A549 (cell line): Measurements from ENCODE around the gene ATP5PO. TPM values are rescaled to one million over a fixed set of nuclear protein-coding genes. Genes with fewer than 3 reads are reported as not detected.

ENCODE experiments used
- ATAC-seq, 2 experiments: fragments of 200-7000 bp in 1 of 2; fragments of >200 bp in 1 of 2; cut with Nextera tagmentation in 1 of 2; cut with Tn5 transposase in 1 of 2; 3 replicates each; pipeline versions ENCODE4 v1.8.0 to v1.9.1; 2018 to 2020; ENCODE audit warnings: mild to moderate bottlenecking in 1 of 2, moderate library complexity in 1 of 2
- CTCF ChIA-PET: fragments of 300-600 bp; sonication (Branson Sonifier 250); formaldehyde crosslinking; extraction: SDS; loops from one replicate; lab custom pipeline; 2021; ENCODE audit warnings: antibody characterized with exemption, inconsistent platforms; lab: Yijun Ruan, JAX
- POLR2A ChIA-PET: fragments of 350-600 bp; formaldehyde crosslinking; extraction: SDS; loops from one replicate; lab custom pipeline; 2021; ENCODE audit warnings: antibody characterized with exemption, inconsistent platforms; lab: Yijun Ruan, JAX
- DNase-seq, 2 experiments: peaks; one replicate each; pipeline versions ENCODE4 v3.0.0 to v3.0.0-alpha.2; 2011 to 2016; ENCODE audit warnings: low read depth in 1 of 2, low spot score in 1 of 2
- FAIRE-seq: peaks from 2 replicates; lab custom pipeline; 2011; peaks lifted over from hg19 to GRCh38; lab: Jason Lieb, UNC
- H3K27ac ChIP-seq, 2 experiments: fragments of >200 bp; sonication (Bioruptor Twin); formaldehyde crosslinking; 3 replicates each; pipeline ENCODE4 v1.5.1; 2016 to 2017
- H3K4me1 ChIP-seq: fragments of >200 bp; sonication (Bioruptor Twin); formaldehyde crosslinking; 3 replicates; pipeline ENCODE4 v1.6.1; 2016
- H3K4me2 ChIP-seq: fragments of >200 bp; sonication (Bioruptor Twin); formaldehyde crosslinking; 3 replicates; pipeline ENCODE4 v1.6.1; 2016
- H3K4me3 ChIP-seq: fragments of >200 bp; sonication (Bioruptor Twin); formaldehyde crosslinking; 3 replicates; pipeline ENCODE4 v1.5.1; 2016
- H3K9me3 ChIP-seq: fragments of >200 bp; sonication (Bioruptor Twin); formaldehyde crosslinking; 3 replicates; pipeline ENCODE4 v1.6.1; 2016
- BCL3 ChIP-seq: fragments of >200 bp; sonication (Bioruptor Twin); formaldehyde crosslinking; IDR thresholded peaks from 3 replicates; pipeline ENCODE4 v1.6.1; 2016
- CHD2 ChIP-seq: fragments of 150-350 bp; IDR thresholded peaks from 2 replicates; pipeline ENCODE4 v1.6.1; 2014; ENCODE audit warnings: low read length; ENCODE audit not compliant: partially characterized antibody
- EHF ChIP-seq: fragments of 250-450 bp; sonication (Bioruptor Pico); IDR thresholded peaks from 2 replicates; pipeline ENCODE4 v1.5.0; 2020; ENCODE audit warnings: mild to moderate bottlenecking
- EHMT2 ChIP-seq: fragments of 200-600 bp; sonication (generic); IDR thresholded peaks from 2 replicates; pipeline ENCODE4 v1.6.1; 2016; ENCODE audit warnings: antibody characterized with exemption, low read depth, mild to moderate bottlenecking, moderate library complexity
- EP300 ChIP-seq, 2 experiments: fragments of >200 bp; sonication (Bioruptor Twin); formaldehyde crosslinking; IDR thresholded peaks; 2 replicates in 1 of 2; 3 replicates in 1 of 2; pipeline ENCODE4 v1.6.1; 2016 to 2017
- FOSB ChIP-seq: fragments of 250-450 bp; sonication (Bioruptor Pico); IDR thresholded peaks from 2 replicates; pipeline ENCODE4 v1.5.0; 2020; ENCODE audit warnings: mild to moderate bottlenecking, moderate library complexity
- FOSL2 ChIP-seq, 2 experiments: fragments of 450-650 bp in 1 of 2; fragments of >200 bp in 1 of 2; sonication (Bioruptor Twin) in 1 of 2; formaldehyde crosslinking; IDR thresholded peaks; 2 replicates each; pipeline versions ENCODE4 v1.5.0 to v1.6.1; 2016 to 2020; ENCODE audit warnings: mild to moderate bottlenecking in 1 of 2, moderate library complexity in 1 of 2
- HEYL ChIP-seq: fragments of 250-450 bp; sonication (Bioruptor Pico); IDR thresholded peaks from 2 replicates; pipeline ENCODE4 v1.8.0; 2021; ENCODE audit warnings: mild to moderate bottlenecking, moderate library complexity
- HMGXB4 ChIP-seq: fragments of 250-450 bp; sonication (Bioruptor Pico); IDR thresholded peaks from 2 replicates; pipeline ENCODE4 v1.5.0; 2021; ENCODE audit warnings: mild to moderate bottlenecking, moderate library complexity, borderline replicate concordance
- HOXB13 ChIP-seq: fragments of 250-450 bp; sonication (Bioruptor Pico); IDR thresholded peaks from 2 replicates; pipeline ENCODE4 v1.5.0; 2020; ENCODE audit warnings: low read depth, mild to moderate bottlenecking, moderate library complexity
- JUN ChIP-seq, 2 experiments: fragments of >200 bp; sonication (Bioruptor Twin); formaldehyde crosslinking; IDR thresholded peaks; 2 replicates in 1 of 2; 3 replicates in 1 of 2; pipeline ENCODE4 v1.6.1; 2016 to 2017
- JUNB ChIP-seq: fragments of >200 bp; sonication (Bioruptor Twin); formaldehyde crosslinking; IDR thresholded peaks from 2 replicates; pipeline ENCODE4 v1.6.1; 2016
- KDM5A ChIP-seq: fragments of 200-600 bp; sonication (generic); IDR thresholded peaks from 2 replicates; pipeline ENCODE4 v1.6.1; 2016; ENCODE audit warnings: antibody characterized with exemption, mild to moderate bottlenecking
- MAX ChIP-seq: IDR thresholded peaks from 2 replicates; pipeline ENCODE4 v1.6.1; 2012
- NFE2L2 ChIP-seq: fragments of 150-350 bp; conservative IDR thresholded peaks from 2 replicates; pipeline ENCODE4 v1.6.1; 2014; ENCODE audit warnings: low read length
- PHF8 ChIP-seq: fragments of 200-600 bp; sonication (generic); IDR thresholded peaks from 2 replicates; pipeline ENCODE4 v1.6.1; 2016; ENCODE audit warnings: low read depth, mild to moderate bottlenecking, antibody characterized with exemption, moderate library complexity, borderline replicate concordance
- POLR2A ChIP-seq: IDR thresholded peaks from 2 replicates; pipeline ENCODE4 v1.6.1; 2012; ENCODE audit warnings: mild to moderate bottlenecking, low read length
- POLR2AphosphoS2 ChIP-seq: conservative IDR thresholded peaks from 2 replicates; pipeline ENCODE4 v1.6.1; 2012; ENCODE audit warnings: low read length, improper control_type of control experiment, inconsistent platforms
- RCOR1 ChIP-seq: fragments of 150-350 bp; IDR thresholded peaks from 2 replicates; pipeline ENCODE4 v1.6.1; 2014; ENCODE audit warnings: antibody characterized with exemption, low read length, low read depth
- SREBF2 ChIP-seq: fragments of 450-650 bp; IDR thresholded peaks from 2 replicates; pipeline ENCODE4 v1.6.1; 2014; ENCODE audit warnings: mild to moderate bottlenecking, moderate library complexity
- ZC3H11A ChIP-seq: fragments of 450-650 bp; IDR thresholded peaks from 2 replicates; pipeline ENCODE4 v1.6.1; 2014; ENCODE audit warnings: antibody characterized with exemption, mild to moderate bottlenecking
- WGBS: methylation state at CpG from one replicate; pipeline ENCODE4 v1.1.6; 2017; ENCODE audit errors: missing lambda C conversion rate; 5-methylcytosine and 5-hydroxymethylcytosine counted together
- polyA minus RNA-seq: library from RNA; depleted of rRNA, polyadenylated mRNA; stranded (reverse); fragments of >200 nt; gene quantifications from 2 replicates; pipeline ENCODE4 v1.2.3, GENCODE V29; 2011; rRNA and poly(A)+ RNA removed
- polyA plus RNA-seq, 4 experiments: library from polyadenylated mRNA; depleted of rRNA in 3 of 4; stranded (reverse); fragments of >200 nt; fragmentation: RNase III in 1 of 4; extraction: RNeasy Plus Mini Kit Qiagen cat#74134 plus additional on column Dnase treatment in 1 of 4; gene quantifications; 2 replicates in 3 of 4; 3 replicates in 1 of 4; pipeline ENCODE4 v1.2.3, GENCODE V29; 2011 to 2017

Gene ATP5PO, protein sequence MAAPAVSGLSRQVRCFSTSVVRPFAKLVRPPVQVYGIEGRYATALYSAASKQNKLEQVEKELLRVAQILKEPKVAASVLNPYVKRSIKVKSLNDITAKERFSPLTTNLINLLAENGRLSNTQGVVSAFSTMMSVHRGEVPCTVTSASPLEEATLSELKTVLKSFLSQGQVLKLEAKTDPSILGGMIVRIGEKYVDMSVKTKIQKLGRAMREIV
- polyA plus RNA-seq (2011; rRNA removed) (252 and 266 TPM in 2 replicates), polyA plus RNA-seq (2017; fragmentation: RNase III; extraction: RNeasy Plus Mini Kit Qiagen cat#74134 plus additional on column Dnase treatment) (143 to 150 TPM (median 143 TPM) in 3 replicates), polyA minus RNA-seq (38.3 and 40.8 TPM in 2 replicates)
- 123 and 140 TPM in 2 replicates for polyA plus RNA-seq (2012; cell fraction: cytosol; rRNA removed)
- polyA plus RNA-seq (2012; cell fraction: nucleus; rRNA removed) = 39.5 and 61.9 TPM in 2 replicates

- no peak for FAIRE-seq
- POLR2A ChIA-PET = no interaction called here
- Histone ChIP-seq H3K4me1 (peaks cover 8% of the 10 kb centered on the region; the same call in 1 of the 3 replicates), H3K4me3 (peak within 1 kb of the TSS; percentile 60), H3K4me2 (peak within 1 kb of the TSS; percentile 83)
- TF ChIP-seq POLR2A (peak; percentile 88), EHMT2 (no peak), KDM5A (peak; percentile 52; the same call in 1 of the 2 replicates), HOXB13 (CRISPR knock-in tag) (no peak), JUN (IDR thresholded peaks at IDR 0.05) (peak; percentile 18 to 74; a peak in 2 of 5 replicates), BCL3 (0 out of 3 replicates have a peak, but pooled peaks have one; percentile 20)
- TF ChIP-seq, all 56 proteins: peak for 4
- Histone ChIP-seq H3K27ac (peak within 1 kb of the TSS; percentile 69 to 96), H3K9me3 (no peaks in the 10 kb centered on the region)
- CTCF ChIA-PET = interaction anchor here (2.2 to 3.6 kb wide), 2 partner anchors 8 to 433 kb away, joined by 6 to 10 read pairs; no protein-coding TSS in a partner anchor
- DNase-seq (peak; percentile 78 to 95), ATAC-seq (peak; percentile 100)
- WGBS = 4% methylated on average over 13 of the region's 45 CpGs
These were observed at the start of gene ATP5PO for GRCh38 chr21:33915368-33916199. Gene ATP5PO, minus strand, starts transcription at chr21:33915804. Its CDS starts 41 bp downstream, at chr21:33915763.

DNA sequence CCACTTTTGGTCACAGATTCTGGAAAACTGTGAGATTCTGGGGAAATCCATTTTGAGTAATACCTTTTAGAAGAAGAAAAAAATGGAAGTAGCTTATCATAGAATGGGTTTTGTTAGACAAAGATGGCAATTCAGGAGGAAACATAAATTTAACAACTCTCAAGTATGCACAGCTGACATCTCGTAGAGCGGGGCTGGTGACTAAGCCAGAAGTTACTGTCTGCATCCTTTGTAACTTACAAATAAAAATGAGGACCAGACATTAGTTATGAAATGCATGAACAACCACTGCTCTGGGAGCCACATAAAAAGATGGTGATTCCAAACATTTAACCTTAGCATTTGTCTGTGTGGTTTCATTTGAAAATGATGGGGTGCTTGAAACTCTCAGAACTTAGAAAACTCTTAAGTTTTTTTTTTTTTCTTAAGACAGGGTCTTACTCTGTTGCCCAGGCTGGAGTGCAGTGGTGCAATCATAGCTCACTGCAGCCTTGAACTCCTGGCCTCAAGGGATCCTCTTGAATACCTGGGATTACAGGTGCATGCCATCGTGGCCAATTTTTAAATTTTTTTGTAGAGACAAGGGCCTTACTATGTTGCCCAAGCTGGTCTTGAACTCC, 49.2 kb upstream of the ATP5PO start:
- WGBS = 69% methylated on average over 3 of the region's 3 CpGs
- ChIA-PET POLR2A (no interaction called here), CTCF (interaction anchor here (1.2 kb wide), 1 partner anchor 41 kb away, joined by 3 read pairs; no protein-coding TSS in a partner anchor)
- DNase-seq = no peak
- Histone ChIP-seq H3K4me3 (no peak overlapping the region), H3K27ac (no peak overlapping the region), H3K4me1 (peaks cover 13% of the 10 kb centered on the region), H3K4me2 (no peak overlapping the region), H3K9me3 (peaks cover 3% of the 10 kb centered on the region; the same call in 1 of the 3 replicates)
- no peak for FAIRE-seq
- ATAC-seq = no peak
- TF ChIP-seq EHMT2 = no peak
- TF ChIP-seq NFE2L2 = no peak
- no peak for TF ChIP-seq POLR2AphosphoS2
- TF ChIP-seq ZC3H11A = no peak
- no peak for TF ChIP-seq KDM5A
- no peak for TF ChIP-seq HEYL
- TF ChIP-seq CHD2 = no peak
- TF ChIP-seq MAX = no peak
- TF ChIP-seq EHF = no peak
- no peak for TF ChIP-seq PHF8
- TF ChIP-seq RCOR1 = no peak
- TF ChIP-seq HMGXB4 (CRISPR knock-in tag) = no peak
- no peak for TF ChIP-seq JUNB
- TF ChIP-seq EP300 (IDR thresholded peaks at IDR 0.05) = no peak
- no peak for TF ChIP-seq SREBF2
- TF ChIP-seq FOSB = no peak
- no peak for TF ChIP-seq FOSL2 (IDR thresholded peaks at IDR 0.05)
- TF ChIP-seq FOSL2 (CRISPR knock-in tag; IDR thresholded peaks at IDR 0.05) = no peak
